IPS-18c (cell line): ENCODE measurements around the gene OR4A47.
"Not testable (repeated sequence)": the region's sequence is repeated elsewhere in the genome, so short reads cannot be mapped to it uniquely, and the experiment has no call there.

ENCODE experiments used
- H3K4me3 ChIP-seq: 2 replicates; pipeline ENCODE4 v1.7.0; 2013; ENCODE audit warnings: low read depth, mild to moderate bottlenecking, low read length, moderate library complexity; ENCODE audit not compliant: insufficient read depth
- H3K9me3 ChIP-seq: one replicate; pipeline ENCODE4 v1.6.1; 2013; ENCODE audit warnings: mild to moderate bottlenecking, low read length, moderate library complexity; ENCODE audit not compliant: control insufficient read depth, insufficient read depth

Gene OR4A47

GRCh38 chr11:48488493-48488892 is at the start of gene OR4A47:
Gene OR4A47 (plus strand): TSS chr11:48488793. CDS start chr11:48488793, 0 bp downstream.
- not testable (repeated sequence) for H3K9me3 ChIP-seq, H3K4me3 ChIP-seq

GRCh38 chr11:48455909-48456308 is 32.7 kb upstream of the OR4A47 start:
- H3K9me3 ChIP-seq: peaks cover 27% of the 10 kb centered on the region
- H3K4me3 ChIP-seq: not testable (repeated sequence)

- H3K4me3 ChIP-seq: not testable (repeated sequence)
- H3K9me3 ChIP-seq: peaks cover 12% of the 10 kb centered on the region
Measured at GRCh38 chr11:48473966-48474365, 14.6 kb upstream of the OR4A47 start.

GRCh38 chr11:48474703-48475102 is 13.9 kb upstream of the OR4A47 start:
- not testable (repeated sequence) for H3K4me3 ChIP-seq
- H3K9me3 ChIP-seq: peaks cover 12% of the 10 kb centered on the region

GRCh38 chr11:48506169-48506568 is 17.6 kb downstream of the OR4A47 start:
- H3K9me3 ChIP-seq, H3K4me3 ChIP-seq: not testable (repeated sequence)

- H3K9me3 ChIP-seq: peaks cover 4% of the 10 kb centered on the region
- H3K4me3 ChIP-seq: no peak overlapping the region; the same call in 1 of the 2 replicates
Measured at GRCh38 chr11:48538991-48539390, 50.4 kb downstream of the OR4A47 start.
